ENCODE data around the gene RGMB.

RGMB gene

DNA sequence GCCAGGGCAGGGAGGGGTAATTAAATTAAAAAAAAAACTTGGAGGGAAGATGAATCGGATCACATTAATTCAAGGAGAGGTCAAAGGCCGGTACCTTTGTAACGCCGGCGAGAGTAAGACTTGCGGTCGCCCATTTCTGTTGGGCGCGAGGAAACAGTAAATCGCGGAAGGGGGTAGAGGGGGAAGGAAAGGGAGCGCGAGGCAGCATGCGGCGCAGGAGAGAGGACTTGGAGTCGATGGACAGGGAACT is 324 bp upstream of the RGMB start:
- no peaks in the 10 kb centered on the region for H3K9me3 ChIP-seq (ENCODE audit: insufficient read depth, low read length)
- DNase-seq (ENCODE audit: low read depth, low spot score): no peak
- peaks cover 19% of the 10 kb centered on the region for H3K27me3 ChIP-seq (ENCODE audit: insufficient read depth, insufficient read length)
- H3K4me1 ChIP-seq (ENCODE audit: insufficient read depth, insufficient read length): peaks cover 6% of the 10 kb centered on the region
- peaks cover 4% of the 10 kb centered on the region for H3K36me3 ChIP-seq (ENCODE audit: insufficient read depth, insufficient read length, low read length)
- H3K4me3 ChIP-seq (ENCODE audit: insufficient read length, low read depth): peak overlapping the region; percentile 32
- H3K9ac ChIP-seq (ENCODE audit: insufficient read length, low read depth): peak overlapping the region; percentile 61
- TF ChIP-seq ZNF274 (IDR thresholded peaks at IDR 0.05; ENCODE audit: low read depth, low read length) (no peak), SUZ12 (IDR thresholded peaks at IDR 0.05; ENCODE audit: extremely low read depth, insufficient read depth, insufficient read length) (no peak), YY1 (IDR thresholded peaks at IDR 0.05; ENCODE audit: insufficient read depth, insufficient read length) (no peak)

DNA sequence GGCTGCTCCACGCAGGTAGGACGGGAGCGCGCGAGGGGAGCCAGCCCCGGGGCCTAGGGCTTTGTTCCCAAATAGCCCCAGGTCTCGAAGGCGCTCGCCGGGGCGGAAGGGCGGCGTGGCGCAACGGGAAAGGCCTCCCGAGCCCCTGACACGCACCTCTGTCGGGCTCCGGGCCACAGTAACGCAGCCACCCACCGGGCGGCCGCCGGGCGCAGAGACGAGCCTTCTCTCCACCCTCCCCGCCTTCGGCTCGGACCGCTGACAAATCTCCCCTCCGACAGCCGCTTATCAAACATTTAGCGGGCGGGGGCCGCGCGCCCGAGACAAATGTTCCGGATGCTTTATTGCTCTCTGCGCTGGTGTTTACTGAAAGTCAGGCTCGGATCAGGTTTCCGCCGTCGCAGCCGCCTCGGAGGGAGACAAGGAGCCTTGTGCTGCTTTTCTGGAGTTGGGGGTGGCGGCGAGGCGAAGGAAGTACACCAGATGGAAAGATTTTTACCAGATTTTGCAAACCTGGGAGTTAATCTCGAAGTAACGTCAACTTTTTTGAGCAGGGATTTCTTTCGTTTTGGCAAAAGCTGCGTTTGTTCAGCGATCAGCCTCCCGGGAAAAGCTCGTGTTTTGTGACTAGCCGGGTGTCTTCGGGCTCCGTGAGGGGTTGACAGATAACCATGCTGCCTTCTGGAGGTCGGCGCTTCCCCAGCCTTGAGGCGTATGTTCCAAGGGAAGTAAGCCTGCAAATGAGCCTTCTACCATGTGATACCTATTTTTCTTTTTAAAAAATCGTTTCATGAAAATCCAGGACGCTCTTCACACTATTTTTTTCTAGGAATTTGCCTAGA is 950 bp downstream of the RGMB start:
- Histone ChIP-seq H3K4me1 (ENCODE audit: insufficient read depth, insufficient read length) (peaks cover 6% of the 10 kb centered on the region), H3K36me3 (ENCODE audit: insufficient read depth, insufficient read length, low read length) (peaks cover 6% of the 10 kb centered on the region), H3K9ac (ENCODE audit: insufficient read length, low read depth) (peak overlapping the region; percentile 85), H3K4me3 (ENCODE audit: insufficient read length, low read depth) (peak overlapping the region; percentile 75), H3K9me3 (ENCODE audit: insufficient read depth, low read length) (no peaks in the 10 kb centered on the region), H3K27me3 (ENCODE audit: insufficient read depth, insufficient read length) (peaks cover 19% of the 10 kb centered on the region)
- no peak for DNase-seq (ENCODE audit: low read depth, low spot score)
- no peak for TF ChIP-seq YY1 (IDR thresholded peaks at IDR 0.05; ENCODE audit: insufficient read depth, insufficient read length)
- no peak for TF ChIP-seq ZNF274 (IDR thresholded peaks at IDR 0.05; ENCODE audit: low read depth, low read length)
- TF ChIP-seq SUZ12 (IDR thresholded peaks at IDR 0.05; ENCODE audit: extremely low read depth, insufficient read depth, insufficient read length): no peak

DNA sequence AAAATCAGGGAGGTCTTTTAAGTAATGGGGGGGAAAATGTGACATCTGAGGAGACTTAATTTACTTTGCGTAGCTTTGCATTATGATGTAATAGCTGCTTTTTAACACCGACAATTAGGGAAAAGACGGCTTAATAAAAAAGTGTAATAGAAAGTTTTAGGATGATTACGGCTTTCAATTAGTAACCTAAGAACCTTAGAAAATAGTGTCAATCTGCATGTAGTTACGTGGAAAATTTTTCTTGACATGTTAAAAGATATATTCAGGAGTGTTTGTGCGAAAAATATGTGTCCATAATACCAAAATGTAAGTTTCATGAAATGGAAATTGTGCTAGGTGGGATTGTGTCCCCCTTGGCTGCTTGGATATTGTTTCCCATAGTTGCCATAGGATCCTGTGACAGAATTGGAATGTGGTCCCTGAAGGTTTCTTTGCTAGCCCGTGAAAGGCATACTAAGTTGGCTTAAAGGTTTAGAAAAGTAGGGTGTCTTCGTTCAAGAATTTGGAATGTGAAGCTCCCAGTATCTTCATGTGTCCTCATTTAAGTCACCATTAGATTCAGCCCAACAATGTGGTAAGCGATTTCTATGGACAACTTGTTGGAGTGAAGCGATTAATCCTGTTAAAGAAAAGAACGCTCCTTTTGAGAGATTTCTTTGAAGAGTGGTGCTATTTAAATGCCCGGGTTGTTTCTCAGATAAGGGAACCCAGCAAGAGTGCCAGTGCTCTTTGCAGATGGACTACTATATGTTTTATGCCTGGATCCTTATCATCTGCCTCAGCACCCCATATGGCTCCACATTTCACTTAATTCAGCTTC is 2.0 kb downstream of the RGMB start:
- Histone ChIP-seq H3K27me3 (ENCODE audit: insufficient read depth, insufficient read length) (peaks cover 14% of the 10 kb centered on the region), H3K36me3 (ENCODE audit: insufficient read depth, insufficient read length, low read length) (peaks cover 16% of the 10 kb centered on the region), H3K4me1 (ENCODE audit: insufficient read depth, insufficient read length) (peaks cover 6% of the 10 kb centered on the region), H3K4me3 (ENCODE audit: insufficient read length, low read depth) (peak overlapping the region; percentile 75), H3K9me3 (ENCODE audit: insufficient read depth, low read length) (no peaks in the 10 kb centered on the region), H3K9ac (ENCODE audit: insufficient read length, low read depth) (peak overlapping the region; percentile 85)
- TF ChIP-seq ZNF274 (IDR thresholded peaks at IDR 0.05; ENCODE audit: low read depth, low read length) (no peak), SUZ12 (IDR thresholded peaks at IDR 0.05; ENCODE audit: extremely low read depth, insufficient read depth, insufficient read length) (no peak), YY1 (IDR thresholded peaks at IDR 0.05; ENCODE audit: insufficient read depth, insufficient read length) (no peak)
- DNase-seq (ENCODE audit: low read depth, low spot score): no peak

DNA sequence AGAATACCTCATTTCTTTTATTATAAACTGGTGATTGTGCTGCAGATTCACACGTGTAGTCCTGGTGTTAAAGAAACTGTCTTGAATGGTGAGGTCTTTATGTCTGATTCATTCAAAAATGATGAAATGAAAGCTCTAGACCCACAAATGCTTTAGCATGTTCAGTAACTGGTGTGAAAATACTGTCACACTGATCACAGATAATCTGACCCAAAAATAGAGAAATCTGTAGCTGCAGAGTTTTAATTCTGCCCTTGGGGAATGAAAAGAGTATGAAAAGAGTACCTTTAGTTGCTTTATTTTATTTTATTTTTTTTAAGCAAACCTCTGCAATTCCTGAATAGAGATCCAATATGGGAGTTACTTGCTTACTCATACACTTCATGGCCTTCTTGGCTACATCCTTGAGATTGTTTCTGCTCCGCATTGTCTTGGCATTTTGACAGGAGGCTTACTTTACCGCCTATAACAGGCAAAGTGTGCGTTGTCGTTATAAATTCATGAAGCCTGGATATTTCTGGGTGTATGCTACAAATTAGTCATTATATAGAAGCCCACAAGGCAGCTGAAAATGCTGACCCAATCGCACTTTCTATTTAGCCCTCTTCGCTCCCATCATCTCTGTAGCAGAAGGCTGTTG is 2.7 kb downstream of the RGMB start:
- no peak for TF ChIP-seq YY1 (IDR thresholded peaks at IDR 0.05; ENCODE audit: insufficient read depth, insufficient read length)
- TF ChIP-seq ZNF274 (IDR thresholded peaks at IDR 0.05; ENCODE audit: low read depth, low read length): no peak
- no peak for TF ChIP-seq SUZ12 (IDR thresholded peaks at IDR 0.05; ENCODE audit: extremely low read depth, insufficient read depth, insufficient read length)
- H3K9ac ChIP-seq (ENCODE audit: insufficient read length, low read depth): no peak overlapping the region
- DNase-seq (ENCODE audit: low read depth, low spot score): no peak
- no peak overlapping the region for H3K4me3 ChIP-seq (ENCODE audit: insufficient read length, low read depth)
- H3K36me3 ChIP-seq (ENCODE audit: insufficient read depth, insufficient read length, low read length): peaks cover 23% of the 10 kb centered on the region
- H3K4me1 ChIP-seq (ENCODE audit: insufficient read depth, insufficient read length): peaks cover 6% of the 10 kb centered on the region
- H3K9me3 ChIP-seq (ENCODE audit: insufficient read depth, low read length): no peaks in the 10 kb centered on the region
- H3K27me3 ChIP-seq (ENCODE audit: insufficient read depth, insufficient read length): peaks cover 7% of the 10 kb centered on the region

DNA sequence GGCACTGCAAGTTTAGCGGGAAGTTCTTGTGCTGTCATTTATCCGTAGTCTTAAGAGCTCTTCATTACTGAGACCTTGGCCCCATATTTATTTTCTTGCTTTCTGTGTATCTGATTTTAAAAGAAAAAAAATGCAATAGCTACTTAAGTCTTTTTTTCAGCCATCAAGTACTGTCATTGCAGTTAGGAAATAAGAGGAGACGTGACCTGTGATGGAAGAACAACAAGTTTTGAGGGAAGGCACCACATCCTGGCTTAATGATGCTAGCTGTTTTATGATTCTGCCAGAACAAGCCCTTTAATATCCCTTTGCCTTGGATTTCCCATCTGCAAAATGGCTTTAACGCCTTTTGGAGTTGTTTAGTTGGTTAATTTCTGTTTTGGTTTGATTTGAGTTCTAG is 3.8 kb downstream of the RGMB start:
- no peaks in the 10 kb centered on the region for H3K27me3 ChIP-seq (ENCODE audit: insufficient read depth, insufficient read length)
- H3K4me3 ChIP-seq (ENCODE audit: insufficient read length, low read depth): no peak overlapping the region
- TF ChIP-seq SUZ12 (IDR thresholded peaks at IDR 0.05; ENCODE audit: extremely low read depth, insufficient read depth, insufficient read length) (no peak), ZNF274 (IDR thresholded peaks at IDR 0.05; ENCODE audit: low read depth, low read length) (no peak), YY1 (IDR thresholded peaks at IDR 0.05; ENCODE audit: insufficient read depth, insufficient read length) (no peak)
- H3K9me3 ChIP-seq (ENCODE audit: insufficient read depth, low read length): no peaks in the 10 kb centered on the region
- H3K36me3 ChIP-seq (ENCODE audit: insufficient read depth, insufficient read length, low read length): peaks cover 27% of the 10 kb centered on the region
- H3K4me1 ChIP-seq (ENCODE audit: insufficient read depth, insufficient read length): peaks cover 4% of the 10 kb centered on the region
- H3K9ac ChIP-seq (ENCODE audit: insufficient read length, low read depth): no peak overlapping the region
- no peak for DNase-seq (ENCODE audit: low read depth, low spot score)

DNA sequence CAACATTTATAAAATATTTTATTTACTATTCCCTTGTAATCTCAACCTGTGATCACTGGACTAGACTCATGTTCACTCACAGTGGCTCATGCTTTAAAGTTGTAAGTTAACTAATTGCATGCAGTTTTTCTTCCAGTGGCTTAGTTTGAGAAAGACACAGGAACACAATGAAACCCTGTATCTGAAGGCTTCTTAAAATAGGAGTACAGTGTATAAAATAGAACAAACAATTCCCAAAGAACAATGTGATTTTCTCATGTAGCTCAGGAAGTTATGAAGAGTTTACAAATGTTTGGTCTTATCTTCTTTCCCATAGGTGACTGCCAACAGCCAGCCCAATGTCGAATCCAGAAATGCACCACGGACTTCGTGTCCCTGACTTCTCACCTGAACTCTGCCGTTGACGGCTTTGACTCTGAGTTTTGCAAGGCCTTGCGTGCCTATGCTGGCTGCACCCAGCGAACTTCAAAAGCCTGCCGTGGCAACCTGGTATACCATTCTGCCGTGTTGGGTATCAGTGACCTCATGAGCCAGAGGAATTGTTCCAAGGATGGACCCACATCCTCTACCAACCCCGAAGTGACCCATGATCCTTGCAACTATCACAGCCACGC is 5.9 kb downstream of the RGMB start:
- Histone ChIP-seq H3K27me3 (ENCODE audit: insufficient read depth, insufficient read length) (no peaks in the 10 kb centered on the region), H3K4me3 (ENCODE audit: insufficient read length, low read depth) (no peak overlapping the region), H3K36me3 (ENCODE audit: insufficient read depth, insufficient read length, low read length) (peaks cover 44% of the 10 kb centered on the region), H3K4me1 (ENCODE audit: insufficient read depth, insufficient read length) (no peaks in the 10 kb centered on the region), H3K9ac (ENCODE audit: insufficient read length, low read depth) (no peak overlapping the region), H3K9me3 (ENCODE audit: insufficient read depth, low read length) (no peaks in the 10 kb centered on the region)
- TF ChIP-seq SUZ12 (IDR thresholded peaks at IDR 0.05; ENCODE audit: extremely low read depth, insufficient read depth, insufficient read length) (no peak), ZNF274 (IDR thresholded peaks at IDR 0.05; ENCODE audit: low read depth, low read length) (no peak), YY1 (IDR thresholded peaks at IDR 0.05; ENCODE audit: insufficient read depth, insufficient read length) (no peak)
- DNase-seq (ENCODE audit: low read depth, low spot score): no peak
